Cardiac septum (tissue), 1 donor: ENCODE data around the gene CDH11. TPM values are rescaled to one million over a fixed set of nuclear protein-coding genes. Genes with fewer than 3 reads are reported as not detected.

ENCODE experiments used
- DNase-seq: peaks from one replicate; pipeline ENCODE4 v3.0.0-alpha.2; 2020; ENCODE audit warnings: low spot score
- intact Hi-C: fragments of 100-400 bp; cut with DNase I; formaldehyde crosslinking; loops from one replicate; pipeline ENCODE4 v1.14.0; 2022
- total RNA-seq: library from RNA; stranded (reverse); fragmentation: NEBNext Ultra II Directional; extraction: Animal tissue kit (Norgen Biotek cat#: 25700); gene quantifications from one replicate; pipeline ENCODE4 v1.2.1, GENCODE V29; 2021
- donor health status: DM: no; HTN: no; CAD: no.

CDH11 gene
- total RNA-seq, 1 donor from 2014 or later, result 26.1 TPM

DNA sequence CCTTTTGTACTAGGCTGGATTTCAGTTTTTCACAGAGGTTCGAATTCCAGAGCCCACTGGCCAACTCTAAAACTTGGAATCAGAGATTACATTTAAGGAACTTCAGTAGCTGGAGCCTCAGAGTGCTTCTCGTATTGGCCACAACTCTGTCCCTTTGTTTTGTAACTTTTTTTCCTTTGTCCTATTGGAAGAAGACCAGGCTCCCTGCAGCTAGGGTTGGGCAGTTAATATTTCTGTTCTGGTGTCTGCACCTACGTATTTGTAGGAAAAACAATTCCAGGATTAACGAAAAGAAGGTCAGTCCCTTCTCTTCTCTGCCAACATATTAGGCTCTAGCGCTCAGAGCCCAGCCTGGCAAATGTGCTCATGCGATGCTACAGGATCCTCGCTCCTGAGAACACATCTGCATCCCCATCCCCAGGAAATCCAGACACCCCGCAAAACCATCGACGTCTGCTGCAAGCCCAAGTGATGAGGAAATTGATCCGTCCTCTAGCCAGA lies 1.9 kb downstream of the CDH11 start:
- DNase-seq, result no peak

DNA sequence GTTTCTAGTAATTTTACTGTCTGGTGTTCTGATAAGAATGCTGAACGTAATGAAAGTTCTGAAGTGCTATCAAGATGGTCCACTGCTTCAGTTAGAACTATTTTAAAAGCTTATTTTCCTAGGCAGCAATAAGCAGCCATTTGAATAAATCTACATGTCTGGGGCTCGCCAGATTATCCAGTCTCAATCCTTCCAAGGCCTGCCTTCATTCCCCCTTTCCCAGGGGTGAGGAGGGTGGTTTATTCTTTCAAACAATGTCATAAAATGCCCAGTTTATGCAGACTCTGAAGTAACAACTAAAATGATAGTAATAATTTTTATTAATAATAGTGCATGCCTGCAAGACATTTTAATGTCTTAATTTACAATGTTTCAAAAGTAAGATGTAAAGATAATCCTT lies 2.4 kb downstream of the CDH11 start:
- DNase-seq, result no peak
- intact Hi-C loops, result loop anchor here (5.0 to 10.0 kb wide), 3 partner anchors 47 to 1027 kb away; no protein-coding TSS in a partner anchor

More for the DNA sequence above, 1.9 kb downstream of the CDH11 start:
- intact Hi-C loops, result loop anchor here (5.0 to 10.0 kb wide), 8 partner anchors 48 to 1147 kb away; no protein-coding TSS in a partner anchor

DNA sequence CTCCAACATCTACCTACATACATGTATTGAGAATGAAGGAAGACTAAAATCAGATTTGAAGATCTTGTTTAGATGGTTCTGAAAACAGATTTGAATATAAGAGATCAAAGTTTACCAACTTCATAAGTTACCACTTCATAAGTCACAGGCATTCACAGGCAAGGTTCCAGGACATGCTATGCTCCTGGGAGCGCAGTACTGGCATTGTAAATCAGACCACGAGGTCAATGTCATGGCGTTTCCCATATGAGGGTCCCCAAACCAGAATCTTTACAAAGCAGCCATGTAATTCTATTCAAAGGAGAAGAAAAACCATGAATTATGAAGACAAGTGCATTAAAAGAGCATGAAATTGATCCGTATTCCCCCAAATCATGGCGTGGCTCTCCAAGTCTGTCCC lies 3.0 kb downstream of the CDH11 start:
- intact Hi-C loops, result loop anchor here (5.0 to 10.0 kb wide), 3 partner anchors 47 to 1027 kb away; no protein-coding TSS in a partner anchor
- DNase-seq, result no peak

GRCh38 chr16:65117811-65118448 lies 3.9 kb downstream of the CDH11 start:
- intact Hi-C loops, result loop anchor here (5.0 to 10.0 kb wide), 3 partner anchors 46 to 1026 kb away; no protein-coding TSS in a partner anchor
- no peak for DNase-seq

GRCh38 chr16:65116818-65117430 lies 4.9 kb downstream of the CDH11 start:
- intact Hi-C loops, result loop anchor here (5.0 to 10.0 kb wide), 3 partner anchors 45 to 1025 kb away; no protein-coding TSS in a partner anchor

GRCh38 chr16:65116216-65116615 lies 5.6 kb downstream of the CDH11 start:
- DNase-seq, result no peak
- intact Hi-C loops, result loop anchor here (5.0 to 10.0 kb wide), 3 partner anchors 44 to 1024 kb away; no protein-coding TSS in a partner anchor

More at GRCh38 chr16:65116818-65117430, 4.9 kb downstream of the CDH11 start:
- no peak for DNase-seq

GRCh38 chr16:65114527-65114926 lies 7.3 kb downstream of the CDH11 start:
- DNase-seq, result no peak
- intact Hi-C loops, result loop anchor here (10.0 kb wide), 1 partner anchor 640 kb away; no protein-coding TSS in a partner anchor

DNA sequence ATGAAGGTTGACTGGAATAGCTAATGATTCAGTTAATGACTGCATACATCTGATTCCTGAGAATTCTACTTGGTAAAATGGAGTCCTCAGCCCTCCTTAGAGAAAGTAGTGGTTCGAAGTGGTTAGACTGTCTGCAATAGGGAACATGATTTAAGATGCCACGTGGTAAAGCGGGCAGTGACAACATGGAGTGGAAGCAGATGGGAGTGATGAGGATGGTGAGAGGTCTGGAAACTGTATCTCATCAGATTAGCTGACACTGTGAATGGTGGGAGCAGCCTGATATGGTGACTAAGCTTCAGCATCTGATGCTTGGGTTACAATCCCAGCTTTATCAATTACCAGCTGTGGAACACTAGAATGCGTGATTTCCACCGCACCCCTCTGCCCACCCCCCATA lies 8.4 kb downstream of the CDH11 start:
- intact Hi-C loops, result loop anchor here (10.0 kb wide), 1 partner anchor 639 kb away; no protein-coding TSS in a partner anchor

GRCh38 chr16:65111306-65111705 lies 10.6 kb downstream of the CDH11 start:
- no peak for DNase-seq
- intact Hi-C loops, result loop anchor here (10.0 kb wide), 1 partner anchor 637 kb away; no protein-coding TSS in a partner anchor

More for the DNA sequence above, 8.4 kb downstream of the CDH11 start:
- DNase-seq, result no peak

GRCh38 chr16:65106757-65107156 lies 15.1 kb downstream of the CDH11 start:
- DNase-seq, result no peak
- intact Hi-C loops, result no loop called here

GRCh38 chr16:65105171-65105570 lies 16.7 kb downstream of the CDH11 start:
- intact Hi-C loops, result no loop called here
- no peak for DNase-seq

GRCh38 chr16:65104471-65104870 lies 17.4 kb downstream of the CDH11 start:
- no peak for DNase-seq
- intact Hi-C loops, result no loop called here

GRCh38 chr16:65102326-65102725 lies 19.5 kb downstream of the CDH11 start:
- no peak for DNase-seq
- intact Hi-C loops, result no loop called here

DNA sequence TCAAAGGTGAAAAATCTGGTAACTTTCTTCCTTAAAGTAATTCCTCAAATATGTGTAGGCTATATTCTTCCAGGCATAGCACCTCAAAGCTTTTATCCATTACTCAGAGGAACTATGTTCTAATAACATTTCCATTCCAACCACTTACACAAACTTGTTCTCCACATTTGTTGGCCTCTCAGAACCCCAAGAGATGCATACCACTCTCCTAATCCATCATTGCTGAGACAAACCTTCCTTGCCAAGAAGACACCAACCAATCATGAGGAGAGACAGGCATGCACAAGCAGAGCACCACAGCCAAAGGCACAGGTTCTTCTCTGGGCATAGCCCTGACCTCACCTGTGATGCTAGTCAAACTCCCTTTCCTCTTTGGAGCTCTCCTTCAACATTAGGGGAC lies 20.9 kb downstream of the CDH11 start:
- intact Hi-C loops, result no loop called here
- DNase-seq, result no peak

- DNase-seq, result no peak
- intact Hi-C loops, result no loop called here
Measured at GRCh38 chr16:65099607-65100006, 22.3 kb downstream of the CDH11 start.

DNA sequence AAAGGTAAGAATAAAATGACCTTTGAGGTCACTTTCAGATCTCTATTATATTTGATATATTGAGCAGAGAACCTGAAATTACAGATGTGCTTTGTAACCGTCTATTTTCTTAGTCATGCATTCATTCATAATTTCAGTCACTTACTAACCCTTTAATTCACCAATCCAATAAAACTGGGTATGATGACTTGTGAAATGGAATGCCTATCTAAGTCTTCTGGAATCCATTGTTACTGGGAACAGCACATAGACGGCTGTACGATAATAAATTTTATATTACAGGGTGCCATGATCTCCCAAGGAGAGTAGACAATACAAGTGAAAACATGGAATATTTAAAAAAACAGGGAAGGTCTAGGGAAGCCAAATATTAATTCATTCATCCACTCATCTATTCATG lies 22.9 kb downstream of the CDH11 start:
- intact Hi-C loops, result no loop called here

GRCh38 chr16:65097296-65097695 lies 24.6 kb downstream of the CDH11 start:
- intact Hi-C loops, result no loop called here

More for the DNA sequence above, 22.9 kb downstream of the CDH11 start:
- DNase-seq, result no peak

DNA sequence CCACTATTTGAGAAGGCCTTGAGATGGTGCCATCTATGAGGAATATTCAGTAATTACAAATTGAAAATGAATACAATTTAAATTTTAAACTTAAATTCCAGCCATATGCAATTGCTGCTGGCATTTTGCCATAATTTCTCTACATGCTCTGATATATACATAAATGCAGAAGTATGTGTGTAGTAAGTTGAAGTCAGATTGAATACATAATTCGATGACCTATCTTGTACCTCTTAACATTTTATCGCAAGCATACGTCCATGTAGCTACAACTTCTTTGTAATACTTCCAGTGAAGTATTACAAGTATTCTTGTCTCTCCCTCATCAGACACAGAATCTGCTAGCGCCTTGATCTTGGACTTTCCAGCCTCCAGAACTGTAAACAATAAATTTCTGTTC lies 26.0 kb downstream of the CDH11 start:
- DNase-seq, result no peak
- intact Hi-C loops, result no loop called here

More at GRCh38 chr16:65097296-65097695, 24.6 kb downstream of the CDH11 start:
- no peak for DNase-seq

DNA sequence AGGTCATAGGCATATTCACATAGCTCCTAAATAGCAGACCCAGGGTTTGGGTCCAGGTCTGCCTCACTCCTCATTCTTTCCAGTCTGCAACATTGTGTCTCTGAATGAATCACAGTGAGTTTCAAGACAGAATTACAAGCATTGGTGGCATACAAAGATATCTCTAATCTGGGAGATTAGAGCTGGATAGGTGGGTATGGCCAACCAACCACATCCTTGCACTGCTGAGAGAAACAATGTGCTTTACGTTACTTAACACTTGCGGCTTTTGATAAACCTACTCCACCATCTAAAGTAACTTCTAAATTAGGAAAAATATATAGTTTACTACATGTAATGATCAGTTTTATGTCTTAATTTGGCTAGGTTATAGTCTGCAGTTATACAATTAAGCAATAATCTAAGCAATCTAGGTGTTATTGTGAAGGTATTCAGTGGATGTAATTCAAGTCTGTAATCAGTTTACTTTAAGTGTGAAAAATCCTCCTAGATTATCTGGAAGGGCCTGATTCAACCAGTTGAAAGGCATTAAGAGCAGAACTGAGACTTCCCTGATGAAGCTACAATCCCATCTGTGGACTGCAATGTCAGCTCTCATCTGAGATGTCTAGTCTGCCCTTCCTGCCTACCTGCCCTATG lies 26.7 kb downstream of the CDH11 start:
- intact Hi-C loops, result no loop called here

GRCh38 chr16:65094009-65094408 lies 27.9 kb downstream of the CDH11 start:
- intact Hi-C loops, result no loop called here
- no peak for DNase-seq

More for the DNA sequence above, 26.7 kb downstream of the CDH11 start:
- DNase-seq, result no peak
